Endothelial cell of umbilical vein (primary cell): Measurements from ENCODE around the gene LSM3.

Experiments used
- CTCF ChIP-seq, 2 donors: IDR thresholded peaks; 1 replicate in 1 of 2; 2 replicates in 1 of 2; pipeline ENCODE4 v1.5.1; 2011; ENCODE audit warnings: low read length in 2 of 2, mild to moderate bottlenecking in 2 of 2, moderate library complexity in 2 of 2, control low read depth in 1 of 2, inconsistent platforms in 1 of 2, low read depth in 1 of 2; ENCODE audit not compliant: insufficient read depth in 1 of 2; ENCODE audit errors: extremely low read depth in 1 of 2
- EZH2 ChIP-seq: IDR thresholded peaks from 2 replicates; pipeline ENCODE4 v1.6.1; 2012; ENCODE audit warnings: borderline replicate concordance, low read depth, mild to moderate bottlenecking, moderate library complexity, low read length, inconsistent platforms; ENCODE audit not compliant: severe bottlenecking
- POLR2A ChIP-seq: IDR thresholded peaks from 2 replicates; pipeline ENCODE4 v1.6.1; 2012; ENCODE audit warnings: low read depth, mild to moderate bottlenecking, control low read depth, low read length
- POLR2AphosphoS5 ChIP-seq: IDR thresholded peaks from 2 replicates; pipeline ENCODE4 v1.6.1; 2012; ENCODE audit warnings: low read depth, mild to moderate bottlenecking, control low read depth, low read length, moderate library complexity; ENCODE audit not compliant: insufficient read depth
- TF ChIP-seq, protein P1 (sequence below): IDR thresholded peaks from 2 replicates; pipeline ENCODE4 v1.6.1; 2011; ENCODE audit not compliant: insufficient read depth, insufficient read length

DNA sequence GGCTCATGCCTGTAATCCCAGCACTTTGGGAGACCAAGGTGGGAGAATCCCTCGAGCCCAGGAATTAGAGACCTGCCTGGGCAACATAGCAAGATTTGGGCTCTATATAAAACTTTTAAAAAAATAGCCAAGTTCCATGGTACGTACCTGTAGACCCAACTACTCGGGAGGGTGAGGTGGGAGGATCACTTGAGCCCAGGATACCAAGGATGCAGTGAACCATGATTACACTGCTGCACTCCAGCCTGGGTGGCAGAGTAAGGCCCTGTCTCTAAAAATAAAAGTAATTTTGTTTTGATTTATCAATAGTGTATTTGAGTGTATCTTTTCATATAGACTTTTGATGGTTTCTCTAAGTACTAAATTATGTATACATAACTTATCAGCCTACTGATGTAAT lies 63.1 kb downstream of the LSM3 start:
- TF ChIP-seq POLR2A (no peak), POLR2AphosphoS5 (no peak), CTCF (IDR thresholded peaks at IDR 0.05; ENCODE audit: extremely low read depth in 1 of 2, insufficient read depth in 1 of 2, low read depth in 1 of 2, low read length in 2 of 2) (no peak), EZH2 (no peak)
- TF ChIP-seq, protein P1, sequence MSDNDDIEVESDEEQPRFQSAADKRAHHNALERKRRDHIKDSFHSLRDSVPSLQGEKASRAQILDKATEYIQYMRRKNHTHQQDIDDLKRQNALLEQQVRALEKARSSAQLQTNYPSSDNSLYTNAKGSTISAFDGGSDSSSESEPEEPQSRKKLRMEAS = no peak
